Natural killer cell (primary cell): ENCODE results near the gene NUP205. TPM values are rescaled to one million over a fixed set of nuclear protein-coding genes. Genes with fewer than 3 reads are reported as not detected.

Experiments used
- ATAC-seq, 3 donors: fragments of 150-1000 bp in 2 of 3; fragments of 200-7000 bp in 1 of 3; cut with Tn5 transposase; 1 replicate in 1 of 3; 2 replicates in 2 of 3; pipeline ENCODE4 v1.10.0; 2021; ENCODE audit warnings: mild to moderate bottlenecking in 2 of 3, moderate library complexity in 2 of 3
- DNase-seq, 2 donors: peaks; one replicate each; pipeline versions ENCODE4 v3.0.0 to v3.0.0-alpha.2; 2013 to 2021; ENCODE audit warnings: mixed read lengths in 1 of 2
- H3K27ac ChIP-seq: one replicate; pipeline ENCODE4 v1.5.1; 2013; ENCODE audit warnings: mild to moderate bottlenecking, low read length
- H3K27me3 ChIP-seq: one replicate; pipeline ENCODE4 v1.6.1; 2013; ENCODE audit warnings: low read length; ENCODE audit not compliant: control insufficient read depth, insufficient read depth
- H3K36me3 ChIP-seq: one replicate; pipeline ENCODE4 v1.6.1; 2013; ENCODE audit warnings: low read length; ENCODE audit not compliant: control insufficient read depth, insufficient read depth
- H3K4me1 ChIP-seq: one replicate; pipeline ENCODE4 v1.6.1; 2013; ENCODE audit warnings: low read length; ENCODE audit not compliant: control insufficient read depth, insufficient read depth
- H3K4me3 ChIP-seq: one replicate; pipeline ENCODE4 v1.5.1; 2013; ENCODE audit warnings: low read length
- H3K9me3 ChIP-seq: one replicate; pipeline ENCODE4 v1.6.1; 2013; ENCODE audit warnings: low read length; ENCODE audit not compliant: control insufficient read depth, insufficient read depth
- H3K27ac Mint-ChIP-seq, 2 donors: one replicate each; pipeline ENCODE4 v1.8.0; 2022; ENCODE audit warnings: mild to moderate bottlenecking in 2 of 2, mixed read lengths in 2 of 2, moderate library complexity in 1 of 2
- H3K27me3 Mint-ChIP-seq, 2 donors: one replicate each; pipeline ENCODE4 v1.8.0; 2022; ENCODE audit warnings: low read depth in 2 of 2, mixed read lengths in 2 of 2
- H3K36me3 Mint-ChIP-seq: one replicate; pipeline ENCODE4 v1.8.0; 2022; ENCODE audit warnings: mixed read lengths
- H3K4me1 Mint-ChIP-seq, 2 donors: one replicate each; pipeline ENCODE4 v1.8.0; 2022; ENCODE audit warnings: mixed read lengths in 2 of 2
- H3K4me3 Mint-ChIP-seq: one replicate; pipeline ENCODE4 v1.8.0; 2022; ENCODE audit warnings: mild to moderate bottlenecking, moderate library complexity, mixed read lengths
- H3K9me3 Mint-ChIP-seq, 2 donors: one replicate each; pipeline ENCODE4 v1.8.0; 2022; ENCODE audit warnings: mixed read lengths in 2 of 2
- WGBS: methylation state at CpG from one replicate; pipeline ENCODE4 v1.1.7; 2013; ENCODE audit warnings: missing lambda C conversion rate; ENCODE audit not compliant: insufficient coverage; 5-methylcytosine and 5-hydroxymethylcytosine counted together
- intact Hi-C: fragments of 100-400 bp; cut with micrococcal nuclease; formaldehyde crosslinking; loops from one replicate; pipeline ENCODE4 v1.14.2; 2022
- total RNA-seq, 4 donors: library from RNA; stranded (reverse); fragments of 120-200 nt in 1 of 4; gene quantifications; one replicate each; pipeline versions ENCODE4 v1.2.3 to v1.2.4, GENCODE V29; 2013 to 2022
- TF ChIP-seq, protein P1 (sequence below): fragments of 200-600 bp; IDR thresholded peaks from one replicate; pipeline ENCODE4 v1.8.0; 2022; ENCODE audit warnings: antibody characterized with exemption

NUP205 gene
- total RNA-seq, 3 donors from 2014 or later (not counting 1 experiment from before 2014, with no cell fraction given), result 45.6 to 55.1 (median 53.7) TPM

DNA sequence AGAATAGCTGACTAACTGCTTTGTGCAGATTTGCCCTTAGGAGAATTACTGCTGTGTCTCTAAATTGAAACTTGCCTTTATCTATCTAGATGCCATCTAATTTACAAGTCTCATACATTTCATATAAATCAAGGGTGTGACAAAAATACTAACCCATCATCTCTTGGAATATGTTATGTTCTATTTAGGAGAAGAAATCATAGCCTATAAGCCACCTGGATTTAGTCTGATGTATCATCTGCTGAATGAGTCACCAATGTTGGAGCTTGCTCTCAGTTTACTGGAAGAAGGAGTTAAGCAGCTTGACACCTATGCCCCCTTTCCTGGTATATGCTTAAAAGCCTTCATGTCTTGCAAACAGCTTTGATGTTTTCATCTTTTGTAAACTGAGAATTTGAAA lies 43.5 kb downstream of the NUP205 start:
- H3K36me3 ChIP-seq, result peaks cover 78% of the 10 kb centered on the region
- Mint-ChIP-seq H3K4me3 (no peak overlapping the region), H3K4me1 (no peaks in the 10 kb centered on the region), H3K36me3 (peaks cover 20% of the 10 kb centered on the region), H3K27ac (no peak overlapping the region), H3K27me3 (no peaks in the 10 kb centered on the region), H3K9me3 (no peaks in the 10 kb centered on the region)
- DNase-seq (no peak), ATAC-seq (no peak)
- intact Hi-C loops, result no loop called here
- H3K9me3 ChIP-seq, result no peaks in the 10 kb centered on the region
- H3K4me1 ChIP-seq, result no peaks in the 10 kb centered on the region
- no peaks in the 10 kb centered on the region for H3K27me3 ChIP-seq
- H3K4me3 ChIP-seq, result no peak overlapping the region
- TF ChIP-seq, protein P1, sequence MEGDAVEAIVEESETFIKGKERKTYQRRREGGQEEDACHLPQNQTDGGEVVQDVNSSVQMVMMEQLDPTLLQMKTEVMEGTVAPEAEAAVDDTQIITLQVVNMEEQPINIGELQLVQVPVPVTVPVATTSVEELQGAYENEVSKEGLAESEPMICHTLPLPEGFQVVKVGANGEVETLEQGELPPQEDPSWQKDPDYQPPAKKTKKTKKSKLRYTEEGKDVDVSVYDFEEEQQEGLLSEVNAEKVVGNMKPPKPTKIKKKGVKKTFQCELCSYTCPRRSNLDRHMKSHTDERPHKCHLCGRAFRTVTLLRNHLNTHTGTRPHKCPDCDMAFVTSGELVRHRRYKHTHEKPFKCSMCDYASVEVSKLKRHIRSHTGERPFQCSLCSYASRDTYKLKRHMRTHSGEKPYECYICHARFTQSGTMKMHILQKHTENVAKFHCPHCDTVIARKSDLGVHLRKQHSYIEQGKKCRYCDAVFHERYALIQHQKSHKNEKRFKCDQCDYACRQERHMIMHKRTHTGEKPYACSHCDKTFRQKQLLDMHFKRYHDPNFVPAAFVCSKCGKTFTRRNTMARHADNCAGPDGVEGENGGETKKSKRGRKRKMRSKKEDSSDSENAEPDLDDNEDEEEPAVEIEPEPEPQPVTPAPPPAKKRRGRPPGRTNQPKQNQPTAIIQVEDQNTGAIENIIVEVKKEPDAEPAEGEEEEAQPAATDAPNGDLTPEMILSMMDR, result no peak
- H3K27ac ChIP-seq, result no peak overlapping the region

DNA sequence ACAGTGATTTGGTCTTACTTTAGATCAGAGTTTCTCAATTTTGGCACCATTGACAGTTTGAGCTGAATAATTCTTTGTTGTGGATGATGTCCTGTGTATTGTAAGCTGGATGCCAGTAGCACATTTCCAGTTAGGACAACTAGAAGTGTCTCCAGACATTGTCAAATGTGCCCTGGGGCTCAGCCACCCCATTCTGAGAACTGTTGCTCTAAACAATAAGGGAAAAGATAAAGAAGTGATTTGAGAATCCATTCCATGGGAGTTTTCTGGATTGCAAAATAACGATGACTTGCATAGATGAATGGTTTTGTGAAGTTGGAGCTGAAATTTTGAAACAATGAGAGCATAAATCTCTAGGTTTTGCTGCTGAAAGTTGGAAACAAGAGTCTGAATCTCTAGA lies 44.6 kb downstream of the NUP205 start:
- Mint-ChIP-seq H3K4me3 (no peak overlapping the region), H3K27ac (no peak overlapping the region), H3K36me3 (peaks cover 29% of the 10 kb centered on the region), H3K27me3 (no peaks in the 10 kb centered on the region), H3K9me3 (no peaks in the 10 kb centered on the region), H3K4me1 (no peaks in the 10 kb centered on the region)
- peaks cover 83% of the 10 kb centered on the region for H3K36me3 ChIP-seq
- TF ChIP-seq, protein P1, result no peak
- no peaks in the 10 kb centered on the region for H3K27me3 ChIP-seq
- intact Hi-C loops, result no loop called here
- 95% methylated on average over 1 of the region's 1 CpG for WGBS
- ATAC-seq, result no peak
- H3K4me3 ChIP-seq, result no peak overlapping the region
- H3K27ac ChIP-seq, result no peak overlapping the region
- DNase-seq, result no peak
- H3K9me3 ChIP-seq, result no peaks in the 10 kb centered on the region
- H3K4me1 ChIP-seq, result no peaks in the 10 kb centered on the region

DNA sequence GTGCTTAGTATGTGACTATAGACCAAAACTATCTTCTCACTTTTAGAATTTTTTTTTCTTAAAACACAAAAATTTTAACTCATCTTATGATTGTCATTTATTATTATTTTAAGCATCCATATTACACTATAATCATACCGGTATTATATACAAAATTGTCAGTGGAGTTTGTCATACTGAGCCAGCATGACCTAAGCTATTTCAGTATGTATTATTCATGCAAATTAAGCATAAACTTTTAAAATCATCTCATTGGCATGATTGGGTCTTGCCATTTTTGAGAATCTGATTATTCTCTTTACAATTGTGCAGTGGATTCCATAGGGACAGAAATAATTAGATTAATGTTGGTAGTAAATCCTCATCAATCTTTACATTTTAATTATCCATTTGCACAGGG lies 58.4 kb downstream of the NUP205 start:
- intact Hi-C loops, result no loop called here
- TF ChIP-seq, protein P1, result no peak
- Mint-ChIP-seq H3K9me3 (no peaks in the 10 kb centered on the region), H3K27me3 (no peaks in the 10 kb centered on the region), H3K36me3 (peaks cover 13% of the 10 kb centered on the region), H3K27ac (no peak overlapping the region), H3K4me3 (no peak overlapping the region), H3K4me1 (no peaks in the 10 kb centered on the region)
- DNase-seq (no peak), ATAC-seq (no peak)
- H3K4me3 ChIP-seq, result no peak overlapping the region
- WGBS, result 100% methylated on average over 1 of the region's 1 CpG
- no peaks in the 10 kb centered on the region for H3K9me3 ChIP-seq
- H3K36me3 ChIP-seq, result peaks cover 66% of the 10 kb centered on the region
- no peaks in the 10 kb centered on the region for H3K4me1 ChIP-seq
- H3K27me3 ChIP-seq, result no peaks in the 10 kb centered on the region
- H3K27ac ChIP-seq, result no peak overlapping the region

DNA sequence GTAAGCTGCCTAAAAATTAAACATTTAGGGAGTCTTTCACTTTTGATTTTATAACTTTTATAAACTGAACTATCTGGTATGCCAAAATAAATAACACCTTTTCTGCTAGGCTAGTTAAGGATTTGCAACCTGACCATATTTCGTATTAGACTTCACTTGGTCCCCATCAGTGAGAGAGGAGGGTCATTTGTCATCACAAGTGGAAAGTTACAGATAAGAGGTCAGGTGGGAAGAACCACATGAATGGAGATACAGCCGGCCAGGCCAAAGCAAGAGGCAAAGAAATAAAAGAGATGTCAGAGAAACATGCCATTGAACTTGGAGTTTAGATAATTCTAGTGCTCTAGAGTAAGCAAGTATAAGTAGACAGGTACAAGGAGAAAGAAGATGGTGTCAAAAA lies 60.1 kb downstream of the NUP205 start:
- no peaks in the 10 kb centered on the region for H3K27me3 Mint-ChIP-seq
- intact Hi-C loops, result no loop called here
- no peak overlapping the region for H3K4me3 Mint-ChIP-seq
- DNase-seq (no peak), ATAC-seq (no peak)
- H3K36me3 Mint-ChIP-seq, result peaks cover 9% of the 10 kb centered on the region
- Histone ChIP-seq H3K27ac (no peak overlapping the region), H3K27me3 (no peaks in the 10 kb centered on the region), H3K4me1 (no peaks in the 10 kb centered on the region), H3K36me3 (peaks cover 65% of the 10 kb centered on the region), H3K4me3 (no peak overlapping the region), H3K9me3 (no peaks in the 10 kb centered on the region)
- H3K9me3 Mint-ChIP-seq, result no peaks in the 10 kb centered on the region
- H3K27ac Mint-ChIP-seq, result no peak overlapping the region
- H3K4me1 Mint-ChIP-seq, result no peaks in the 10 kb centered on the region
- TF ChIP-seq, protein P1, result no peak
- WGBS, result 86% methylated on average over 2 of the region's 2 CpGs
